NCI-H774 (cell line): Measurements from ENCODE around the gene RIPOR3.
A peak's percentile ranks its signal among the peaks of the same experiment; 100 is the strongest.

Source experiments
- DNase-seq: peaks from one replicate; lab custom pipeline; 2025; lab: John Stamatoyannopoulos, UW

The RIPOR3 gene, protein sequence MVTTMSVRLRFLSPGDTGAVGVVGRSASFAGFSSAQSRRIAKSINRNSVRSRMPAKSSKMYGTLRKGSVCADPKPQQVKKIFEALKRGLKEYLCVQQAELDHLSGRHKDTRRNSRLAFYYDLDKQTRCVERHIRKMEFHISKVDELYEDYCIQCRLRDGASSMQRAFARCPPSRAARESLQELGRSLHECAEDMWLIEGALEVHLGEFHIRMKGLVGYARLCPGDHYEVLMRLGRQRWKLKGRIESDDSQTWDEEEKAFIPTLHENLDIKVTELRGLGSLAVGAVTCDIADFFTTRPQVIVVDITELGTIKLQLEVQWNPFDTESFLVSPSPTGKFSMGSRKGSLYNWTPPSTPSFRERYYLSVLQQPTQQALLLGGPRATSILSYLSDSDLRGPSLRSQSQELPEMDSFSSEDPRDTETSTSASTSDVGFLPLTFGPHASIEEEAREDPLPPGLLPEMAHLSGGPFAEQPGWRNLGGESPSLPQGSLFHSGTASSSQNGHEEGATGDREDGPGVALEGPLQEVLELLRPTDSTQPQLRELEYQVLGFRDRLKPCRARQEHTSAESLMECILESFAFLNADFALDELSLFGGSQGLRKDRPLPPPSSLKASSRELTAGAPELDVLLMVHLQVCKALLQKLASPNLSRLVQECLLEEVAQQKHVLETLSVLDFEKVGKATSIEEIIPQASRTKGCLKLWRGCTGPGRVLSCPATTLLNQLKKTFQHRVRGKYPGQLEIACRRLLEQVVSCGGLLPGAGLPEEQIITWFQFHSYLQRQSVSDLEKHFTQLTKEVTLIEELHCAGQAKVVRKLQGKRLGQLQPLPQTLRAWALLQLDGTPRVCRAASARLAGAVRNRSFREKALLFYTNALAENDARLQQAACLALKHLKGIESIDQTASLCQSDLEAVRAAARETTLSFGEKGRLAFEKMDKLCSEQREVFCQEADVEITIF

DNA sequence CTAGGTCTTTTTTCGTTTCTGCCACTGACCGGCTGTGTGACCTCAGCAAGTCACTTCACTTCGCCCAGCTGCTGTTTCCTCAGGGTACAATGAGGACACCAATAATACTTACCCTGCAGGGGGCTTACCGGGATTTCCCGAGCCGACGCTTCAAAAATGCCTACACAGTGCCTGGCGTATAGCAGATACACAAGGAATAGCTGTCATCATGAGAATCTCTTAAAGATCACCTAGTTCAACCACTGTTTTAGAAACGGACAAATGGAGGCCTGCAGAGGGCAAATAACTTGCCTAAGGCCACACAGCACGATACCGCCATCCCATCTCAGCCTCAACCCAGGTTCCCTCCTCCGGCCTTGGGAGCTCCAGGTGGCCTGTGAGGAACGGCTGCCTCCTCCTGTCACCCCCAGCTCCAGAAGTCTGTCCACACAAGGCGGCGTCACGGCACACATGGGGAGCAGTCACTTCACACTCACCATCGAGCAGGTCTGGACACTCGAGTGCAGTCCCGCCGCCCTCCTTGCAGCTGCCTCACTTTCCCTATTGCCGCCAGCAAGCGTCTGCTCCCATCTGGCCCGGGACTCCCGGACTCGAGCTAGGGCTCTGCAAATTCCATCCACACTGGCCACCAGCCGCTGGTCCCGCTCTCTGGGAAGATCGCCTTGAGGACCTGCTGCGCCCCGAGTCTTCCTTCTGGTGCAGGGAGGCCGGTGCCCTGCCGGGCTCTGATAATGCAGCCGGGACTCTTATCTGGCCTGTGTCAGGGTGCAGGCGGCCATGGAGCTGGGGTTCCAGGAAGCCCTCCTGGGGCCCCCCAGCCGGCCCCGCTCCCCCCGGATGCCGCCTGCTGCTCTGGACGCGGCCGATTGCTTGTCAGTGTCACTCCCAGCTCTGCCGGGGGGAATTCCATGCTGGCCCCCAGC lies at the start of gene RIPOR3:
TSS of gene RIPOR3 (minus strand) at position 893 of the 923 bp plus-strand sequence. CDS start at position 479, 414 bp downstream.
- DNase-seq: no peak

DNA sequence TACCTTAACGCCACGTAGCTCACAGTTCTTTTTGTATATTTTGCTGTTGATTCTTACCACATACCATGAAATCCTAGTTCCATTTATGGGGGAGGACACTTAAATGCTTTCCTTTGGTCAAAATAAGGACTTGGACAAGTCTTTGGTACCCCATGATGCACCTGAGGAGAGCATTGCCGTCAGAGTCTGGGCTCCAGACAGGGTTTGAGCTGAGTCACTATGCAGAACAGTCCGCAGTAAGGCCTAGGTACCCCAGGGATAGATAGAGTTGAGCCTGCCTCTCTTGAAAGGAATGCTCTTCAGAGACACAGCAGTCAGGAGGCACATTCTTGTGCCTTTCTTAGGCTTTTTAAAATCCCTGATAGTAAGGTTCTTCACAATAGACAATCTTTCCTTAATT lies 46.0 kb upstream of the RIPOR3 start:
- DNase-seq: no peak

DNA sequence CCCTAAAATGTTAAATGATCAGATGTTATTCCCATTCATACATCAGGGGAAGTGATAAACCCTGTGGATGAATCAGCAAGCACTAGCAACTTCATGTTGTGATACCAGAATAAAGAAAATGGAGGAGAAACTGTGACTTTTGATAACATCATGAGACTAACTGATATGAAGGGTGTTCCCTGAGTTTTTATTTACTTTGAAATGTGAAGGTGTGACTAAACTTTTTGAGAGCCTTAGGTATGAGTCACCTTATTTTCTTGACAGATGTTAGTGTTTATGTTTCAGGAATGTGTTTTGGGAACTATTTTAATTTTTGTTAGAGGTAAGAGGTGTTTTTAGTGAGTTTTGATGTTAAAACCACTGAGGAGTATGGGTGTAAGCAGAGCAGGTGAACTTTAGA lies 44.5 kb upstream of the RIPOR3 start:
- DNase-seq: no peak

DNA sequence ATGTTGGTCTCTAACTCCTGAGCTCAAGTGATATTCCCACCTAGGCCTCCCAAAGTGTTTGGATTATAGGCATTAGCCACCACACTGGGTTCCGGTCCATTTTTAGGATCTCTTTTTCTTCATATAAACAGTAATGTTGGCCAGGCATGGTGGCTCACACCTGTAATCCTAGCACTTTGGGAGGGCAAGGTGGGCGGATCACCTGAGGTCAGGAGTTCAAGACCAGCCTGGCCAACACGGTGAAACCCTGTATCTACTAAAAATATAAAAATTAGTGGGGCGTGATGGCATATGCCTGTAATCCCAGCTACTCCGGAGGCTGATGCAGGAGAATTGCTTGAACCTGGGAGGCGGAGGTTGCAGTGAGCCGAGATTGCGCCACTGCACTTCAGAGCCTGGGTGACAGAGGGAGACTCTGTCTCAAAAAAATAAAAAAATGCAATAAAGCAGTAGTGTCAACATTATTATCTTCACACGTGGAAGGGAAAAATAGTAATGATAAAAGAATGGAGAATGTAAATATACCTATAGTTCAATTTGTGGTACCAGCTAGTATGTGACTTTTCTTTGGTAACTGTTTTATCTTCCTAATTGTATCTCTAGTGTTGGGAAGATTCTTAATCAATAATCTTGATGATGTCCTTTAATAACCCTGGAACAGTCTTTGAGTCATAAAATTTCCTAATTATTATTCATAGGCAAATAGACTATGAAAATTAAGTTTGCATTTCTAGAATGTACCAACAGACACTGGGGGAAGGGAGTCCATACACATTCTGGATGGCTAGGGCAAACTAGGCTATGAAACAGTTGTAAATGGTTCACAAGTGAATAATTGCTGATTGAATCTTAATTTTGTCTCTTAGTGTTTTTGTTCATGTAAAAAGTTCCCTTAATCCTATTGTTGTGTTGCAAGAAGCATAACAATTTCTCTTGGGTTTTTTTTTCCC lies 43.7 kb upstream of the RIPOR3 start:
- no peak for DNase-seq

DNA sequence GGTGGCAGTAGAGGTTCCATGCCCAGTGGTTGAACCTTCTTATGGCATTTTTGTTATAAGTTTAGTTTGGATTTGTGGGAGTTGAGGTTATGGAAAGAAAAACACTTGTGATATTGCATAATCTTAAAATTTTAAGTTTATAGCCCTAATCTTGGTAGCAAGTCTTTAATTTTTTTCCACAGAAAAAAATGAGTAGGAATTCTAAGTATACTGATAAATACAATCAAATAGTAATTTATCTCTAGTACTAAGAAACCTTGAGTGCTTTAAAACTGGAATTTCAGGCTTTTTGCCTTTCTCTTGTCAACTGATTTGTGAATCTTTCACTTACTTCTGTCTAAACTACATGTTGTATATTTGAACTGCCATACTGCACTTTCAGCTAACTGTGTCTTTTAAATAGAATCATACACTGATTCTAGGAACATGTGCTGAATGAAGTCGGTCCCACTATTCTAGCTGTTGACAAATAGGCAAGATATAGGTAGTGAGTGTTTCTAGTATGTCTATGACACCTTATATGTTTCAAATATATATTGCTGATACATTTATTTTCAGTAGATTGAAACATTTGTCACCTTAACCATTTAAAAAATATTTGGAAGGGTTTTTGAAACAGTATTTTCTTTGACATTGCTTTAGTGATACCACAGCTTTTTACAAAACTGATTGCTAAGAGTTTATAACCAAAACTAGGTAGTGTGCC lies 42.5 kb upstream of the RIPOR3 start:
- DNase-seq: no peak

DNA sequence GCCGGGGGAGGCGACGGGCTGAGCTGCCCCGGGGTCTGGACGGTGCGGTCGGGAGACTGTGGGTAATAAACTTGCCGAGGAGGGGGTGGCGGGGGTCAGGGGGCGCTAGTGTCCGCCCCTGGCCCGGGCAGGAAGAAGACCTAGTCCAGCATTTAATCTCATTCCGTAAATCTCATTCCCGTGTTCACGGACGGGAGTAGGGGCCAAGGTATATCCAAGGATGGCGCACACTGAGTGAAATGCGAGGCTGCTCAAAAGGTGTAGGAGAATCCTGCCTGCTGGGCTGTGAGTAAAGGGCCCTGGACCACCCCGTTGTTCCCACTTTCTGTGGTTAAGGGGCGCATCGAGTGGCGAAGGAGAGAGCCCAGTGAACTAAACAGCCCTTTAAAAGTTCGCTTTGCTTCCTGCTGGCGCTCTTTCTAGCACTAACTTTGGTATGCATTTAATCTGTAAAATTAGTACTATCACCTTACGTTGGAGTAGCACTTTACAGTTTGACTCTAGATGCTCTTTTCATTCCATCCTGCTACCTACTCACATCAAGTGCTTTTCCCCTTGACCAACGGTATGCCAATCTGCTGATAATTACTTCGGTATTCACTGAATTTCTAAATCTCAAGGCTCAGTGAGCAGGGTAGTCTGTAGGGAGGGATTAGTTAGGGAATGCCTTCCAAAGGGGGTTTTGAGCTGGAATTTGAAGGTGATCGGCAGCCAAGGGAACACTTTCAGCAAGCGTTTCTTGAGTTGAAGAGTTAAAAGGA lies 40.8 kb upstream of the RIPOR3 start:
- DNase-seq: no peak

DNA sequence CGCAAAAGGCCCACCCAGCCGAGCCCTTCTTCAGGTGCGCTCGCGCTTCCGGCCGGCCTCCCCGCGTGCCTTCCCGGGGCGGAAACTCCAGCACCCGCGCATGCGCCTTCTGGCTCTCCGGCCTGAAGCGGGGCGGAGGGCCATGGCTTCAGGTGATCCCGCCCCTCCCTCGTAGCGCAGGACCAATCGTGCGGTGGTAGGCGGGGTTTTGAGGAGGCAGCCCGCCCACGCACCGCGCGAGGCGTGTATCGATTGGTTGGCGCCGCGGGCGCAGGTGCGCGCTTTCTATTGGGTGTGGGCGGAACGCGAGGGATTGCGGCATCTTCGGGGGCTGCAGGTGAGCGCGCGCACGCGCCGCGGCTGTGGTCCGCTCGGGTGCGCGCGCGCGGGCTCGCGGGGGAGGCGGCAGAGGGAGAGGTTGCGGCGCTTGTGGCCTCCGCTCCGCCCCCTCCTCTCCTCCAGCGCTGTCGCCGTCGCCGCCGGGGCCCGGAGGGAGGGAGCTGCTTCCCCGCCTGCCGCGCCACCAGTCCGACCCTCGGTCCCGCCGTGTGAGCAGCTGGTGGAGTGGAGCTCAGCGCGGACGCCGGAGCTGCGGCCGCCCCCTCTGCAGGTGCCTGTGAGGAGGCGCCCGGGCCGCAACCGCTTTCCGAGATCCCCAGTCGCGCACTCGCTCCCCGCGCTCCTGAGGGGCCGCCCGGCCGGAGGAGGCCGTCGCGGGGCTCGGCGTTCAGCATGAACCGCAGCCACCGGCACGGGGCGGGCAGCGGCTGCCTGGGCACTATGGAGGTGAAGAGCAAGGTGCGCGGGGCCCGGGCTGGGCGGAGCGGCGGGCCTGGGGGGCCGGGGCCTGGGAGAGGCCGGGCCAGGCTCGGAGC lies 40.0 kb upstream of the RIPOR3 start, which contains the start of gene PARD6B:
TSS of gene PARD6B (plus strand) at position 526 of the 875 bp plus-strand sequence. CDS start at position 733, 207 bp downstream.
- DNase-seq: peak; percentile 99

DNA sequence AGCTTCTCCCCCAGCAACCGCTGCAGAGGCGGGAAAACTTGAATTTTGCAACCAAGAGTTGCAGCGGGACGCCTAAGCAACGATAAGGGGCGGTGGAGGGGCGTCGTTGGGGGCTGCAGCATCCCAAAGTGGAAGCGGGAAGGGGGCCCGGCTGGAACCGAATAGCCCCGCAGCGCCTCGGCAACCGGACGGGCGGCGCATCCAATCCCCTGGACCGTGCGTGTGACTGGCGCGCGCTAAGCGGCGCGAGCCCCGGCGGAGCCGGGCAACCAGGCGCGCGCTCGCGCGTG lies 39.4 kb upstream of the RIPOR3 start:
- DNase-seq: no peak

DNA sequence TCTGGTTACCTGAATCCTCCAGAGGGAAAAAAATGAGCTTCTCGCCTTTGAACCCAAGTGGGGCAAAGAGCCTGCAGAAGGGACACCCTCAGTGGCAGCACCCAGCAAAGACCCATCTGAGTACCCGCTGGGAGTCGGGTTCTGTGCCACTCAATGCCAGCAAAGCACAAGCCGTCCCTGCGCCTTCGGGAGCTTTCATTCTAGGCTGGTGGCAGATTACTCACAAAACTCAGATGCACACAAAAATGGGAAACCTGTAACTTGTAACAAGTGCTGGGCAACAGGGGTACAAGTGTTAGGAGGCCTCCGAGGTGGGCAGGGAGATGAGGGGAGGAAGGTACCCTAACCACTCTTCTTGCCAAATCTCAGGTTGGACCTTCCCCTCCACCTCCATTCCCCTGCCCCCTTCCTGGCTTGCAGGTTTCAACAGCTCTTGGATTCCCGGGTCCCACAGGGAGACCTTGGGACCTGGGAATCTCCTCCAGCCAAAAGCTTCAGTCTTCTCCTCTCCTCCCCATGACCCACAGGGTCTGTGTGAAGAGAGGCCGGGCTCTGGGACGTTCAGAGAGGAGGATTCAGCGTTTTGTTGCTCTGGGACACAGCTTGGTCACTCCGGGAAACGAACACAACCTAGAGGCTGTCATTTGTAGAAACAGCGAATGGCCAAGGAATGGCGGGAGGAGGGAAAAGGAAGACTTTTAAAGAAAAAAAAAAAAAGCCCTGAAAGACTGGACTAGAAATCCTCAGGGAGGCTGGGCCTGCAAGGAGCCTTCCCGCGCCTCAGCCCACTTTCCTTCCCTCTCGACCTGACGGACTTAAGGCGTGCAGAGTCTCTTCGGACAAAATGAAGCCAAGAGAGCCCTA lies 38.8 kb upstream of the RIPOR3 start:
- no peak for DNase-seq

DNA sequence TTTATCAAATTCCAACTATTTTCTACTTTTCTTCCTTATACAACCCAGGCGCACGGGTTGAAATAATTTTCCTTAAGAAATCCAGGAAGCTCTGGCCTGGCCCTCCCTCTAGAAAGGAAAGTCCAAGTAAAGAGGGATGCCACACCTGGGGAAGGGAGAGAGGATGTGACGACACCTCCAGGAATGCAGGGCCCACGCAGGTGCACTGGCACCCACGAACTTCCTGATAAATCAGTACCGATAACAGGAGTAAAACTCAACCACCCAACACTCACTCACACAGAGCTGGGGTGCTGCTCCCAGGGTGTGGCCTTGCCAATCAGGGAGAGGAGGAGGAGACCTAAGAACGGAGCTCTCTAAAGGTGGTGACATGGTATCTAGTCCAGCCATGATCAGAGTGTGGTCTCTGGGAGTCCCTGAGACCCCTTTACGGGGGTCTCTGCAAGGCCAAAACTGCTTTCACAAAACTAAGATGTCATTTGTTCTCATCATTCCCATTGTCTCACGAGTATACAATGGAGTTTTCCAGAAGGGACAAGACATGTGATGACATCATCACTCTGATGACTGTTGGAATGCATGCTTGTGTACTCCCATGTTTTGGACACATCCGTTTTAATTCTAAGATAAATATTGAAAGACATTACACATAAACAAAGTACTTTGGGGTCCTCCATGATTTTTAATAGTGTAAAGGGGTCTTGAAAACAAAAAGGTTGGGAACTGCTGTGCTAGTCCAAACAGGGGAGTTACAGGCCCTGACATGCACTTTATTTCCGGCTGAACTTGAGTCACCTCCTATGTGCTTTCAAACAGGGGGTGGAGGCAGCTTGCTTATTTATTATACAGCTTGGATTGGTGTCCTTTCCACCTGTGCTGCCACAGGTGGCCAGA lies 37.9 kb upstream of the RIPOR3 start:
- DNase-seq: no peak

DNA sequence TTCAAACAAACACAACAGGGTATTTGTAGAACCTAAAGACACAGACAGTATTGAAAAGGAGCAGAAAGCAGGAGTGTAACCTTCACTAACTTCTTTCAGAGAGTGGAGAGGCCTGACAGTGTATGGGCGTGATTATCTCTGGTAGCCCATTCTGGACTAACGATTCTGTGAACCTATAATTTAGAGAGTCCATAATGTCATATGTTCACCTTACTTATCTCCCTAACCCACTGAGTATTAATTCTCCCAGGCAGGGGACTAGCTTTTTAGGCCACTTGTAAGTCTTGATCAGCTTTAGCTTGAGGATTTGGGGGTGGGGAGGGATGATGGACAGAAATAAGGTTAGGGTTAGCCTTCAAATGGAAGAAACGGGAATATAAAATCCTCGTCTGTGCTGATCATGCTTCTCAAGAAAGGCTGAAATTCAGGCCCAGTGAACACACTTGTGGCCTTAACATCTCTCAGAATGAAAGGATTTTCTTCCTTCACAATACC lies 37.2 kb upstream of the RIPOR3 start:
- DNase-seq: no peak

DNA sequence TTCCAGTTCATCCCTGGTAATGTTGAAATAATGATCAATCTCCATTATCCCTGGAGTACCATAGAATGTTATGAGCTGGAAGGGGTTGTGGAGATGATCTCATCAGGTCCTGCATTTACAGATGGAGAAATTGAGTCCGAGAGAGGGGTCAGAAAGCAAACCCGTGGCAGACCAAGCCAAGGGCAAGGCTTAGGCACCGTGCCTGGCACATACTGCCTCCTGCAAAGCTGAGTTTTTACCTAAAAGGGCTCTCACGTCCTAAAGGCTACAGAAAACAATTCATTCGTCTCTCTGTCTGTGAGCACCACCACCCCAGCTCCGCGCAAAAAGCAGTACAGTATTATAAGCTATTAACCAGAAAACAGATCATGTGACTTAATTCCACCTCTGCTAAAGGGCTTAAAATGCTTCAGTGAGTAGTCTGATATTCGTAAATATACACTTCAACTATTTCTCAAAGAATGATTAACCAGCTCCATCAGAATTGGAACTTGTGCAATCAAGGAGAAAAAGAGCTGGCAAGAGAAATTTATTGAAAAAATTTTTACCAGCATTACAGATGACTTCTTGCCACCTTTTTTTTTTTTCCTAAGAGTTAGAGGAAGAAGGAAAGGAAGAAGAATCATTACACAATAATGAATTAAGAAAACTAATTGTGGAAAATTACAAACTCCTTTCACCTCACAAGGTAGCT lies 36.6 kb upstream of the RIPOR3 start:
- no peak for DNase-seq

DNA sequence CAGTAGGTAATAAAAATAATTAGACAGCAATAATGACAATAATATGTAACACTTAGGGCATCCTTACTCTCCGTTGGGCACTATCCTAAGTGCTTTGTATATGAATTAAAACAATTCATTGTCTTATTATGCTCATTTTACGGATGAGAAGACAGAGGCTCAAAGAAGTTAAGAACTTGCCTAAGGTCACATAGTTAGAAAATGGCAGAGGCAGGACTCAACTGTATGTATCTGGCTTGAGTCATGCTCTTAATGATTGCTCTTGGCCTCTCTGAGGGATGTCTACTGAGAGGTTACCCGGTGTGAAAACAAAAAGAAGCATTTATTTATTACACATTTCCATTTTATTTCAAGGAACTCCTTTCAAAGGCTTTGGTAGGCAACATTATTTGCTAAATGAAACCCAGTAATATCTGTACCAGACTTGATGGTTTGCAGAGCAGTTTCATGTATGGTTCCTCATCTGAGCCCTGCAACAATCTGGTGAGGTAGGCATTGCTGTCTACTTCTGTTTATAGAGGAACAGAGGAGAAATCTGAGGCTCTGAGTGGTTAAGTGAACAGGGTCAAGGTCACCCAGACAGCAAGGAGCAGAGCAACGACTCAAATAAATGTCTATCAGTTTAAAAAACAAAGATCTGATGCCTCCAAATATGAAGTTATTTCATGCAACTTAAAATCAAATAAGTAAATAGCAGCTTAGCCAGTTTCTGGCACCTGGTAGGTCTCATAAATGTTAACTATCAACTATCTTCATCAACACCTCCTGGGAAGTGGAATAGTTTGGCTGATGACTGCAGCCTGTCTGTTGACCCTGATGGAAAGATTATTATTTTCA lies 35.8 kb upstream of the RIPOR3 start:
- no peak for DNase-seq

DNA sequence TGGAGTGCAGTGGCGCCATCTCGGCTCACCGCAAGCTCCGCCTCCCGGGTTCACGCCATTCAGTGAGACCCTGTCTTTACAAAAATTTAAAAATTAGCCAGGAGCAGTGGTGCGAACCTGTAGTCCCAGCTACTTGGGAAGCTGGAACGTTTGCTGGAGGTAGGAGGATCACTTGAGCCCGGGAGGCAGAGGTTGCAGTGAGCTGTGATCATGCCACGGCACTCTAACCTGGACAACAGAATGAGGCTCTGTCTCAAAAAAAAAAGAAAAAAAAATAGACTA lies 34.3 kb upstream of the RIPOR3 start:
- no peak for DNase-seq
